Measurements from ENCODE around the gene DLGAP1. TPM values are rescaled to one million over a fixed set of nuclear protein-coding genes. Genes with fewer than 3 reads are reported as not detected.
"Not testable (repeated sequence)": the region's sequence is repeated elsewhere in the genome, so short reads cannot be mapped to it uniquely, and the experiment has no call there.

The DLGAP1 gene
- total and polyA plus RNA-seq, 2 of the 13 experiments (the other 11 are each of a cell fraction or from before 2014, with no cell fraction given), result 0.01 TPM; not detected in 1

DNA sequence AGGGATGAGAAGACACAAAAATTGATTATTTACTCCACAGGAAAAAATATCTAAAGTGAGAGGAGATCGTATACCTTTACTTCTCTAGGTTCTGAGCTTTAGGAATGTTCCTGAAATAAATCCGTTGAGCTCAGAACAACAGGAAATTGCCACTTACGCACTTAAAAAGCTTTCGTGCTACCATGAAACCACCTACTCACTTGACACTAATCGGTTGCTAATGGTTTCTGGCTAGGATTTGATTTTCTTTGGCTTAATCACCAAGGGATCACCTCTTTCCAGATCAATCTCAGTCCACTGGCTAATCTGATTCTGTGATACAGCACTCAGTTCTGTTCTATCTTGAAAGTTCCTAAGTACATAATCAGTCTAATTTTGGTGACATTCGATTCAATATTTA lies 419.6 kb downstream of the DLGAP1 start (continued):
- TF ChIP-seq, protein P1, sequence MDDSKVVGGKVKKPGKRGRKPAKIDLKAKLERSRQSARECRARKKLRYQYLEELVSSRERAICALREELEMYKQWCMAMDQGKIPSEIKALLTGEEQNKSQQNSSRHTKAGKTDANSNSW (CRISPR knock-in tag; IDR thresholded peaks at IDR 0.05; ENCODE audit: borderline replicate concordance), result no peak
- no peak for TF ChIP-seq BRCA1 (CRISPR knock-in tag; IDR thresholded peaks at IDR 0.05)

DNA sequence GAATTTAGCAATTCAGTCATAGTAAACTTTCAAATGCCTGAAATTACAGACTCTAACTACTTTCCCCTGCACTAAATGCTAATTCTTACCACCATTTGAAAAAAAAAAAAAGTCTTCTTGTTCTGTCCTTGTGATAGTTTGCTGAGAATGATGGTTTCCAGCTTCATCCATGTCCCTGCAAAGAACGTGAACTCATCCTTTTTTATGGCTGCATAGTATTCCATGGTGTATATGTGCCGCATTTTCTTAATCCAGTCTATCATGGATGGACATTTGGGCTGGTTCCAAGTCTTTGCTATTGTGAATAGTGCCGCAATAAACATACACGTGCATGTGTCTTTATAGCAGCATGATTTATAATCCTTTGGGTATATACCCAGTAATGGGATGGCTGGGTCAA lies 420.3 kb downstream of the DLGAP1 start:
- H3K4me3 ChIP-seq (replicated peaks in 1 of 3; ENCODE audit: insufficient read depth in 1 of 3, low read depth in 2 of 3, low read length in 3 of 3); H3K4me1 ChIP-seq (ENCODE audit: insufficient read depth, low read length); H3K27ac ChIP-seq (ENCODE audit: extremely low read length, insufficient read depth, low read length); H4K20me1 ChIP-seq (ENCODE audit: insufficient read depth, low read length); H3K9me3 ChIP-seq (ENCODE audit: low read length); H3K9ac ChIP-seq (ENCODE audit: insufficient read depth, low read depth, low read length); BruUV-seq (replicated peaks); H3K4me2 ChIP-seq (ENCODE audit: low read depth, low read length); DNase-seq (ENCODE audit: low spot score); FAIRE-seq; H2AFZ ChIP-seq (ENCODE audit: low read length); in situ Hi-C loops (cut with HindIII; ENCODE audit: extremely low pct_ligation_motif_present, low pct_unique_long_range_greater_than_20kb); H3K27me3 ChIP-seq (ENCODE audit: control insufficient read depth in 1 of 2, insufficient read depth in 2 of 2, low read length in 2 of 2); H3K36me3 ChIP-seq (replicated peaks in 1 of 2; ENCODE audit: control insufficient read depth in 1 of 2, insufficient read depth in 2 of 2, low read length in 2 of 2); ATAC-seq; CTCF ChIA-PET (ENCODE audit: low intra/inter-chr PET ratio, low total read pairs); H3K79me2 ChIP-seq (ENCODE audit: insufficient read depth, low read length); intact Hi-C loops (cut with micrococcal nuclease; ENCODE audit: unreplicated experiment); POLR2A ChIA-PET: not testable (repeated sequence)
- 50% methylated on average over 4 of the region's 4 CpGs for WGBS (ENCODE audit: low lambda C conversion rate)

DNA sequence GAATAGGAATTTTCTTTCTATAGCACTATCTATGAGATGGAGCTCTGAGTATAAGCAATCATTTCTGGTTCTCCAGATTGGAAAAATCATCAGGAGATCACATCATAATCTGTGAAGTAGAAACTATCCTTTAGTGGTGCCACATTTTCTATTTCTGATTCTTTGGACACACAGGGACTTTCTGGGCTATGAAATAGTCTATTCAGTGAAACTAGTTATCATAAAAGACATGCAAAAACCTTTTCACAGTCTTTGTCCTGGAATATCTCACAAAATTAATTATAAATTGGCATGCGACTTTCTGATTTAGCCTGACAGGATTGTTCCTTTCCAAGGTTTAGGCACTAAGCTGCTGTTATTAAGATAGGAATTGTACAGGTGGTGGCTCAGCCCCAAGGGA lies 428.6 kb downstream of the DLGAP1 start:
- no peaks in the 10 kb centered on the region for H3K79me2 ChIP-seq (ENCODE audit: insufficient read depth, low read length)
- FAIRE-seq (no peak), DNase-seq (ENCODE audit: low spot score) (no peak), ATAC-seq (no peak)
- no peaks in the 10 kb centered on the region for H3K9me3 ChIP-seq (ENCODE audit: low read length)
- ChIA-PET CTCF (ENCODE audit: low intra/inter-chr PET ratio, low total read pairs) (no interaction called here), POLR2A (no interaction called here)
- no peaks in the 10 kb centered on the region for H3K4me1 ChIP-seq (ENCODE audit: insufficient read depth, low read length)
- BruUV-seq (replicated peaks), result no TSS peak
- H3K27me3 ChIP-seq (ENCODE audit: control insufficient read depth in 1 of 2, insufficient read depth in 2 of 2, low read length in 2 of 2), result no peaks in the 10 kb centered on the region
- H3K4me2 ChIP-seq (ENCODE audit: low read depth, low read length), result no peak overlapping the region
- no peaks in the 10 kb centered on the region for H3K36me3 ChIP-seq (replicated peaks in 1 of 2; ENCODE audit: control insufficient read depth in 1 of 2, insufficient read depth in 2 of 2, low read length in 2 of 2)
- intact Hi-C loops (cut with micrococcal nuclease; ENCODE audit: unreplicated experiment) (no loop called here), in situ Hi-C loops (cut with HindIII; ENCODE audit: extremely low pct_ligation_motif_present, low pct_unique_long_range_greater_than_20kb) (no loop called here)
- H4K20me1 ChIP-seq (ENCODE audit: insufficient read depth, low read length), result no peaks in the 10 kb centered on the region
- no peak overlapping the region for H3K4me3 ChIP-seq (replicated peaks in 1 of 3; ENCODE audit: insufficient read depth in 1 of 3, low read depth in 2 of 3, low read length in 3 of 3)
- no peak overlapping the region for H3K27ac ChIP-seq (ENCODE audit: extremely low read length, insufficient read depth, low read length)
- no peak overlapping the region for H3K9ac ChIP-seq (ENCODE audit: insufficient read depth, low read depth, low read length)
- H2AFZ ChIP-seq (ENCODE audit: low read length), result no peak overlapping the region
- 0% methylated on average over 1 of the region's 1 CpG for WGBS (ENCODE audit: low lambda C conversion rate)
- TF ChIP-seq PAF1 (CRISPR knock-in tag; IDR thresholded peaks at IDR 0.05), result no peak
- TF ChIP-seq, protein P2, sequence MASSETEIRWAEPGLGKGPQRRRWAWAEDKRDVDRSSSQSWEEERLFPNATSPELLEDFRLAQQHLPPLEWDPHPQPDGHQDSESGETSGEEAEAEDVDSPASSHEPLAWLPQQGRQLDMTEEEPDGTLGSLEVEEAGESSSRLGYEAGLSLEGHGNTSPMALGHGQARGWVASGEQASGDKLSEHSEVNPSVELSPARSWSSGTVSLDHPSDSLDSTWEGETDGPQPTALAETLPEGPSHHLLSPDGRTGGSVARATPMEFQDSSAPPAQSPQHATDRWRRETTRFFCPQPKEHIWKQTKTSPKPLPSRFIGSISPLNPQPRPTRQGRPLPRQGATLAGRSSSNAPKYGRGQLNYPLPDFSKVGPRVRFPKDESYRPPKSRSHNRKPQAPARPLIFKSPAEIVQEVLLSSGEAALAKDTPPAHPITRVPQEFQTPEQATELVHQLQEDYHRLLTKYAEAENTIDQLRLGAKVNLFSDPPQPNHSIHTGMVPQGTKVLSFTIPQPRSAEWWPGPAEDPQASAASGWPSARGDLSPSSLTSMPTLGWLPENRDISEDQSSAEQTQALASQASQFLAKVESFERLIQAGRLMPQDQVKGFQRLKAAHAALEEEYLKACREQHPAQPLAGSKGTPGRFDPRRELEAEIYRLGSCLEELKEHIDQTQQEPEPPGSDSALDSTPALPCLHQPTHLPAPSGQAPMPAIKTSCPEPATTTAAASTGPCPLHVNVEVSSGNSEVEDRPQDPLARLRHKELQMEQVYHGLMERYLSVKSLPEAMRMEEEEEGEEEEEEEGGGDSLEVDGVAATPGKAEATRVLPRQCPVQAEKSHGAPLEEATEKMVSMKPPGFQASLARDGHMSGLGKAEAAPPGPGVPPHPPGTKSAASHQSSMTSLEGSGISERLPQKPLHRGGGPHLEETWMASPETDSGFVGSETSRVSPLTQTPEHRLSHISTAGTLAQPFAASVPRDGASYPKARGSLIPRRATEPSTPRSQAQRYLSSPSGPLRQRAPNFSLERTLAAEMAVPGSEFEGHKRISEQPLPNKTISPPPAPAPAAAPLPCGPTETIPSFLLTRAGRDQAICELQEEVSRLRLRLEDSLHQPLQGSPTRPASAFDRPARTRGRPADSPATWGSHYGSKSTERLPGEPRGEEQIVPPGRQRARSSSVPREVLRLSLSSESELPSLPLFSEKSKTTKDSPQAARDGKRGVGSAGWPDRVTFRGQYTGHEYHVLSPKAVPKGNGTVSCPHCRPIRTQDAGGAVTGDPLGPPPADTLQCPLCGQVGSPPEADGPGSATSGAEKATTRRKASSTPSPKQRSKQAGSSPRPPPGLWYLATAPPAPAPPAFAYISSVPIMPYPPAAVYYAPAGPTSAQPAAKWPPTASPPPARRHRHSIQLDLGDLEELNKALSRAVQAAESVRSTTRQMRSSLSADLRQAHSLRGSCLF (CRISPR knock-in tag; IDR thresholded peaks at IDR 0.05; ENCODE audit: borderline replicate concordance), result no peak
- TF ChIP-seq ZNF841 (CRISPR knock-in tag; IDR thresholded peaks at IDR 0.05; ENCODE audit: borderline replicate concordance), result no peak
- TF ChIP-seq, protein P3, sequence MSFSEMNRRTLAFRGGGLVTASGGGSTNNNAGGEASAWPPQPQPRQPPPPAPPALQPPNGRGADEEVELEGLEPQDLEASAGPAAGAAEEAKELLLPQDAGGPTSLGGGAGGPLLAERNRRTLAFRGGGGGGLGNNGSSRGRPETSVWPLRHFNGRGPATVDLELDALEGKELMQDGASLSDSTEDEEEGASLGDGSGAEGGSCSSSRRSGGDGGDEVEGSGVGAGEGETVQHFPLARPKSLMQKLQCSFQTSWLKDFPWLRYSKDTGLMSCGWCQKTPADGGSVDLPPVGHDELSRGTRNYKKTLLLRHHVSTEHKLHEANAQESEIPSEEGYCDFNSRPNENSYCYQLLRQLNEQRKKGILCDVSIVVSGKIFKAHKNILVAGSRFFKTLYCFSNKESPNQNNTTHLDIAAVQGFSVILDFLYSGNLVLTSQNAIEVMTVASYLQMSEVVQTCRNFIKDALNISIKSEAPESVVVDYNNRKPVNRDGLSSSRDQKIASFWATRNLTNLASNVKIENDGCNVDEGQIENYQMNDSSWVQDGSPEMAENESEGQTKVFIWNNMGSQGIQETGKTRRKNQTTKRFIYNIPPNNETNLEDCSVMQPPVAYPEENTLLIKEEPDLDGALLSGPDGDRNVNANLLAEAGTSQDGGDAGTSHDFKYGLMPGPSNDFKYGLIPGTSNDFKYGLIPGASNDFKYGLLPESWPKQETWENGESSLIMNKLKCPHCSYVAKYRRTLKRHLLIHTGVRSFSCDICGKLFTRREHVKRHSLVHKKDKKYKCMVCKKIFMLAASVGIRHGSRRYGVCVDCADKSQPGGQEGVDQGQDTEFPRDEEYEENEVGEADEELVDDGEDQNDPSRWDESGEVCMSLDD (CRISPR knock-in tag; IDR thresholded peaks at IDR 0.05; ENCODE audit: borderline replicate concordance), result no peak
- TF ChIP-seq ZFX (CRISPR knock-in tag; IDR thresholded peaks at IDR 0.05; ENCODE audit: low read depth), result no peak
- TF ChIP-seq NKX3-1 (CRISPR knock-in tag; IDR thresholded peaks at IDR 0.05), result no peak
- no peak for TF ChIP-seq LCORL (IDR thresholded peaks at IDR 0.05)
- no peak for TF ChIP-seq LCORL (CRISPR knock-in tag; IDR thresholded peaks at IDR 0.05)

Measured in HepG2 (cell line).